ENCODE data around the gene CLDN34.

Gene CLDN34

DNA sequence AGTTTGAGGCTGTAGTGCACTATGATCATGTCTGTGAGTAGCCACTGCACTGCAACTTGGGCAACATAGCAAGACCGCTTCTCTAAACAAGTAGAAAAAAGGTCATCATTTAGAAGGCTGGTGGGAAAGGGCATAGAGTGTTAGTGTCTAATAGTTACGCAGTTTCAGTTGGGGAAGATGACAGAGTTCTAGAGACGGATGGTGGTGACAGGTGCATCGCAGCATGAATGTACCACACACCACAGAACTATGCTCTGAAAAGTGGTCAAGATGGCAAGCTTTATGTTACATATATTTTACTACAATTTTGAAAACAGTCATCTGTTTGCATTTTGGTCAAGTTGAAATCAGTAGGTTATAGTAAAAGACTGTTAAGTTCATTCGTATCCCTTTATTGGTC lies 23.7 kb upstream of the CLDN34 start:
- Mint-ChIP-seq H3K27me3 (ENCODE audit: low read depth) (no peaks in the 10 kb centered on the region), H3K36me3 (ENCODE audit: low read depth) (peaks cover 53% of the 10 kb centered on the region), H3K27ac (no peak overlapping the region), H3K4me1 (peaks cover 4% of the 10 kb centered on the region), H3K4me3 (no peak overlapping the region), H3K9me3 (peaks cover 3% of the 10 kb centered on the region)
- TF ChIP-seq, protein P1, sequence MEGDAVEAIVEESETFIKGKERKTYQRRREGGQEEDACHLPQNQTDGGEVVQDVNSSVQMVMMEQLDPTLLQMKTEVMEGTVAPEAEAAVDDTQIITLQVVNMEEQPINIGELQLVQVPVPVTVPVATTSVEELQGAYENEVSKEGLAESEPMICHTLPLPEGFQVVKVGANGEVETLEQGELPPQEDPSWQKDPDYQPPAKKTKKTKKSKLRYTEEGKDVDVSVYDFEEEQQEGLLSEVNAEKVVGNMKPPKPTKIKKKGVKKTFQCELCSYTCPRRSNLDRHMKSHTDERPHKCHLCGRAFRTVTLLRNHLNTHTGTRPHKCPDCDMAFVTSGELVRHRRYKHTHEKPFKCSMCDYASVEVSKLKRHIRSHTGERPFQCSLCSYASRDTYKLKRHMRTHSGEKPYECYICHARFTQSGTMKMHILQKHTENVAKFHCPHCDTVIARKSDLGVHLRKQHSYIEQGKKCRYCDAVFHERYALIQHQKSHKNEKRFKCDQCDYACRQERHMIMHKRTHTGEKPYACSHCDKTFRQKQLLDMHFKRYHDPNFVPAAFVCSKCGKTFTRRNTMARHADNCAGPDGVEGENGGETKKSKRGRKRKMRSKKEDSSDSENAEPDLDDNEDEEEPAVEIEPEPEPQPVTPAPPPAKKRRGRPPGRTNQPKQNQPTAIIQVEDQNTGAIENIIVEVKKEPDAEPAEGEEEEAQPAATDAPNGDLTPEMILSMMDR (IDR thresholded peaks at IDR 0.05; ENCODE audit: unreplicated experiment in 3 of 3), result no peak

DNA sequence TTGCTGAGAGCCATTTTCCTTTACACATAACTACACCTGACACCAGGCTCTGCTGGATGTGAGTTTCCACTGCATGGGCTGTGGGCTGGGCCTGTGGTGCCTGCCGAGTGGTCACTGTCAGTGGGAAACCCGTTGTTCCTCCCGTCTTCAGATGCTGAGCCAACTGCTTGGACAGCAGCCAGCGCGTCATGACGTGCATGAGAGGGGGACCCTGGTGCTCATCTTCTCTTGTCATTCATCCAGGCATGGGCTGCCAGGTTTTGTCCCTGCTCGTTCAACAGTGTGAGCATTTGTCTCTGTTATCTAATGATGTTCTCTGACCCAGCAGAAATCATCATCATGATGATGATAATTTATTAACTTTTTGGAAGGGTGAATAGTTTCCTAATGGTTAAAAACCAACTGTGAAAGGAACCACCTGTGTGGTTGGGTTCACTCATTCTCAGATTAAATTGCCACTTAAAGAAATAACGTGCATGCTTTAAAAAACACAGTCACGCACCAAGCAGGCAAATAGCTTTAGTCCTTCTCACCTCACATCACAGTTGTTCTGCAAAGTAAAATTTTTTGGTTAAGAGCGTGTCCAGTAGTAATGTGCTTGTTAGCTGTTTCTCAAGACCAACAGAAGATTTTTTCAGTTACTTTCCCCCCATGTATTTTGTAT lies 19.9 kb upstream of the CLDN34 start:
- Mint-ChIP-seq H3K4me3 (no peak overlapping the region), H3K9me3 (peaks cover 16% of the 10 kb centered on the region), H3K4me1 (peaks cover 4% of the 10 kb centered on the region), H3K27ac (no peak overlapping the region), H3K27me3 (ENCODE audit: low read depth) (no peaks in the 10 kb centered on the region), H3K36me3 (ENCODE audit: low read depth) (peaks cover 61% of the 10 kb centered on the region)
- TF ChIP-seq, protein P1 (IDR thresholded peaks at IDR 0.05; ENCODE audit: unreplicated experiment in 3 of 3), result no peak

DNA sequence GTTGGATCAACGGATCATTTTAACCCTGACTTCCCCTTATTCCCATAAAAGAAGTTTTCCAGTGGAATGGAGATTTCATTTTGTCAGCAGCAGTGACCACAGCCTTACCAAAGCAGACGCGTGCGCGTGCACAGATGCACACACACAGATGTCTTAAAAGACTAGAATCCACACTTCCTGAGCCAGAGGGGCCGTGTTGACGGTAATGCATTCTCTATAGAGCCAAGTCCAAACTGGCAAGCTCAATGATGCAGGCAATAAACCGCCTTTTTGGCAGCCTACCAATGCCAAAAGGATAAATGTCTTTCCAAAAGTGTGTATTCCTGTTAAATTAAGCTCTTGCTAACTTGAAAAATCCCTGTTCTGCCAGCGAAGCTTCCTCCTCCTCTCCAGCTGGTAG lies 18.8 kb upstream of the CLDN34 start:
- H3K9me3 Mint-ChIP-seq, result peaks cover 19% of the 10 kb centered on the region
- peaks cover 4% of the 10 kb centered on the region for H3K4me1 Mint-ChIP-seq
- no peak overlapping the region for H3K4me3 Mint-ChIP-seq
- TF ChIP-seq, protein P1 (IDR thresholded peaks at IDR 0.05; ENCODE audit: unreplicated experiment in 3 of 3), result no peak
- peaks cover 57% of the 10 kb centered on the region for H3K36me3 Mint-ChIP-seq (ENCODE audit: low read depth)
- H3K27me3 Mint-ChIP-seq (ENCODE audit: low read depth), result no peaks in the 10 kb centered on the region
- no peak overlapping the region for H3K27ac Mint-ChIP-seq

DNA sequence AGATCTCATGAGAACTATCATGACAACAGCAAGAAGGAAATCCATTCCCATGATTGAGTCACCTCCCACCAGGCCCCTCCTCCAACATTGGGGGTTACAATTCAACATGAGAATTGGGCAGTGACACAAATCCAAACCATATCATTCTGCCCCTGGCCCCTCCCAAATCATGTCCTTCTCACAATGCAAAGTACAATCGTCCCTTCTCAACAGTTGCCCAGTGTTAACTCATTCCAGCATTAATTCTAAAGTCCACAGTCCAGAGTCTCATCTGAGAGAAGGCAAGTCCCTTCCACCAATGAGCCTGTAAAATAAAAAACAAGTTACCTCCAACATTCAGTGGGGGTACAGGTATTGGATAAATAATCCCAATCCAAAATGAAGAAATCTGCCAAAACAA lies 14.9 kb upstream of the CLDN34 start:
- Mint-ChIP-seq H3K27ac (no peak overlapping the region), H3K4me3 (no peak overlapping the region), H3K4me1 (peaks cover 2% of the 10 kb centered on the region), H3K27me3 (ENCODE audit: low read depth) (no peaks in the 10 kb centered on the region), H3K36me3 (ENCODE audit: low read depth) (peaks cover 45% of the 10 kb centered on the region), H3K9me3 (peaks cover 26% of the 10 kb centered on the region)
- TF ChIP-seq, protein P1 (IDR thresholded peaks at IDR 0.05; ENCODE audit: unreplicated experiment in 3 of 3), result no peak

DNA sequence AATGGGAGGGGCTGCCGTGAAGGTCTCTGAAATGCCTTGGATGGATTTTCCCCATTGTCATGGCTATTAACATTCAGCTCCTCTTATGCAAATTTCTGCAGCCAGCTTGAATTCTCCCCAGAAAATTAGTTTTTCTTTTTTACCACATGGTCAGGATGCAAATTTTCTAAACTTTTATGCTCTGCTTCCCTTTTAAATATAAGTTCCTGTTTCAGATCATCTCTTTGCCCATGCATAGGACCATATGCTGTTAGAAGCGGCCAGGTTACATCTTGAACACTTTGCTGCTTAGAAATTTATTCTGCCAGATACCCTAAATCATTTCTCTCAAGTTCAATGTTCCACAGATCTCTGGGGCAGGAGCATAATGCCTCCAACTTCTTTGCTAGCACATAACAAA lies 13.8 kb upstream of the CLDN34 start:
- no peak overlapping the region for H3K4me3 Mint-ChIP-seq
- H3K4me1 Mint-ChIP-seq, result no peaks in the 10 kb centered on the region
- H3K27ac Mint-ChIP-seq, result no peak overlapping the region
- H3K27me3 Mint-ChIP-seq (ENCODE audit: low read depth), result no peaks in the 10 kb centered on the region
- TF ChIP-seq, protein P1 (IDR thresholded peaks at IDR 0.05; ENCODE audit: unreplicated experiment in 3 of 3), result no peak
- peaks cover 39% of the 10 kb centered on the region for H3K36me3 Mint-ChIP-seq (ENCODE audit: low read depth)
- H3K9me3 Mint-ChIP-seq, result peaks cover 29% of the 10 kb centered on the region

DNA sequence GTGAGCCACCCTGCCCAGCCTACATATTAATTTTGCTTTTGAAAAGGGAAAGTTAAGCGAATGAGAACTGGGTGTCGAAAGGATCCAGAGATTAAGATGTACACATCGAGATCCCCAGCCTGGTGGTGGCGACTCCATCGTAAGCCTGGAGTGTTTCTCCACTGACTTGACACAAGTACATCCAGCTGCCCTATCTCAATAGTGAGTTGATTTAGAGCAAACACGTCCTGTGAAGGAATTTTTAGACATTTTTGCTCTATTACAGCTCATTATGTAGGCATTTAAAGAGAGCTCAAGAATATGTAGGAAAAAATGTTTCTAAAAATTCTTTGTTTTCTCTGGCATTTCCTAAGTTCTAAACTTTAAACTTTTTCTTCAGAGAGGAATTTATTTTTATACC lies 11.7 kb upstream of the CLDN34 start:
- peaks cover 24% of the 10 kb centered on the region for H3K36me3 Mint-ChIP-seq (ENCODE audit: low read depth)
- H3K4me1 Mint-ChIP-seq, result no peaks in the 10 kb centered on the region
- no peak overlapping the region for H3K4me3 Mint-ChIP-seq
- TF ChIP-seq, protein P1 (IDR thresholded peaks at IDR 0.05; ENCODE audit: unreplicated experiment in 3 of 3), result no peak
- H3K27ac Mint-ChIP-seq, result no peak overlapping the region
- H3K9me3 Mint-ChIP-seq, result peaks cover 28% of the 10 kb centered on the region
- H3K27me3 Mint-ChIP-seq (ENCODE audit: low read depth), result no peaks in the 10 kb centered on the region
